Cardiac muscle cell (in vitro differentiated cells and primary cell): ENCODE results near the gene LRBA. TPM values are rescaled to one million over a fixed set of nuclear protein-coding genes. Genes with fewer than 3 reads are reported as not detected.
"Not testable (repeated sequence)": the region's sequence is repeated elsewhere in the genome, so short reads cannot be mapped to it uniquely, and the experiment has no call there.

Experiments used
- DNase-seq, 2 donors: peaks; one replicate each; pipeline versions ENCODE4 v3.0.0 to v3.0.0-alpha.2; 2010 to 2017; ENCODE audit warnings: low read depth in 1 of 2, low spot score in 1 of 2
- H3K27ac ChIP-seq: fragments of 200-600 bp; sonication (generic); 2 replicates; pipeline ENCODE4 v1.5.1; 2016
- H3K27me3 ChIP-seq: fragments of 200-600 bp; sonication (generic); 2 replicates; pipeline ENCODE4 v1.6.0; 2016; ENCODE audit warnings: control low read depth
- H3K36me3 ChIP-seq: fragments of 200-600 bp; sonication (generic); 2 replicates; pipeline ENCODE4 v1.5.1; 2016; ENCODE audit warnings: control low read depth
- H3K4me1 ChIP-seq: fragments of 200-600 bp; sonication (generic); 2 replicates; pipeline ENCODE4 v1.8.1; 2017; ENCODE audit warnings: low read depth, mild to moderate bottlenecking, mixed run types
- H3K4me3 ChIP-seq: fragments of 200-600 bp; sonication (generic); 2 replicates; pipeline ENCODE4 v1.5.1; 2016; ENCODE audit warnings: mild to moderate bottlenecking
- H3K9me3 ChIP-seq: fragments of 200-600 bp; sonication (generic); 2 replicates; pipeline ENCODE4 v1.5.1; 2017; ENCODE audit warnings: low read depth, mild to moderate bottlenecking, control low read depth
- CTCF ChIP-seq: IDR thresholded peaks from 2 replicates; pipeline ENCODE4 v1.5.1; 2012; ENCODE audit warnings: low read depth, mild to moderate bottlenecking, low read length
- polyA plus RNA-seq: library from polyadenylated mRNA; unstranded; fragments of >200 nt; fragmentation: Nextera tagmentation; extraction: Ambion mirVana; gene quantifications from 2 replicates; pipeline ENCODE4 v1.2.1, GENCODE V29; 2016
- total RNA-seq: library from RNA; depleted of rRNA; stranded (reverse); fragments of >200 nt; gene quantifications from 2 replicates; pipeline ENCODE4 v1.2.3, GENCODE V29; 2016

The LRBA gene
- total and polyA plus RNA-seq, 2 experiments from 2014 or later = 17.7 to 58.8 TPM

- no peak for TF ChIP-seq CTCF
- Histone ChIP-seq H3K36me3 (no peaks in the 10 kb centered on the region), H3K9me3 (no peaks in the 10 kb centered on the region), H3K4me3 (no peak overlapping the region), H3K27ac (no peak overlapping the region), H3K27me3 (no peaks in the 10 kb centered on the region), H3K4me1 (peaks cover 5% of the 10 kb centered on the region)
- DNase-seq = no peak
Measured at GRCh38 chr4:150962245-150962644, 52.8 kb downstream of the LRBA start.

- Histone ChIP-seq H3K27ac (no peak overlapping the region), H3K36me3 (no peaks in the 10 kb centered on the region), H3K4me3 (no peak overlapping the region), H3K27me3 (no peaks in the 10 kb centered on the region), H3K4me1 (peaks cover 5% of the 10 kb centered on the region), H3K9me3 (no peaks in the 10 kb centered on the region)
- DNase-seq = no peak
- no peak for TF ChIP-seq CTCF
Measured at GRCh38 chr4:150961566-150961965, 53.5 kb downstream of the LRBA start.

- Histone ChIP-seq H3K4me3 (no peak overlapping the region), H3K4me1 (peaks cover 5% of the 10 kb centered on the region), H3K27ac (no peak overlapping the region), H3K9me3 (no peaks in the 10 kb centered on the region), H3K36me3 (no peaks in the 10 kb centered on the region), H3K27me3 (no peaks in the 10 kb centered on the region)
- TF ChIP-seq CTCF = peak; percentile 69
- peak in 1 of 2 donors; percentile 40 for DNase-seq
Measured at GRCh38 chr4:150960818-150961217, 54.3 kb downstream of the LRBA start.

GRCh38 chr4:150960079-150960478 is 55.0 kb downstream of the LRBA start:
- no peak overlapping the region for H3K4me3 ChIP-seq
- TF ChIP-seq CTCF = peak; percentile 75
- no peaks in the 10 kb centered on the region for H3K36me3 ChIP-seq
- DNase-seq = peak in 1 of 2 donors; percentile 49
- no peaks in the 10 kb centered on the region for H3K27me3 ChIP-seq
- no peak overlapping the region for H3K27ac ChIP-seq
- no peaks in the 10 kb centered on the region for H3K9me3 ChIP-seq
- H3K4me1 ChIP-seq = peaks cover 5% of the 10 kb centered on the region

GRCh38 chr4:150957981-150958380 is 57.1 kb downstream of the LRBA start:
- not testable (repeated sequence) for H3K27me3 ChIP-seq, DNase-seq, H3K9me3 ChIP-seq, H3K4me1 ChIP-seq, H3K27ac ChIP-seq, H3K4me3 ChIP-seq, H3K36me3 ChIP-seq

- H3K4me3 ChIP-seq, H3K9me3 ChIP-seq, H3K27me3 ChIP-seq, H3K27ac ChIP-seq, DNase-seq, H3K4me1 ChIP-seq, H3K36me3 ChIP-seq: not testable (repeated sequence)
Measured at GRCh38 chr4:150957095-150957494, 58.0 kb downstream of the LRBA start.

- H3K27ac ChIP-seq, H3K36me3 ChIP-seq, H3K4me3 ChIP-seq, H3K27me3 ChIP-seq, H3K9me3 ChIP-seq, DNase-seq: not testable (repeated sequence)
- H3K4me1 ChIP-seq = peaks cover 17% of the 10 kb centered on the region
Measured at GRCh38 chr4:150953916-150954315, 61.2 kb downstream of the LRBA start.
